Measurements from ENCODE around the gene SNRPD3.
A peak's percentile ranks its signal among the peaks of the same experiment; 100 is the strongest.

SNRPD3 gene

GRCh38 chr22:24578355-24579257, 22.8 kb downstream of the SNRPD3 start:
- Mint-ChIP-seq H3K9me3 (no peaks in the 10 kb centered on the region), H3K4me1 (no peaks in the 10 kb centered on the region), H3K27ac (peak overlapping the region; percentile 85), H3K36me3 (peaks cover 46% of the 10 kb centered on the region), H3K4me3 (no peak overlapping the region)
- DNase-seq (ENCODE audit: low spot score in 2 of 2) (no peak), ATAC-seq (no peak)

GRCh38 chr22:24579258-24579601, 23.4 kb downstream of the SNRPD3 start:
- peaks cover 41% of the 10 kb centered on the region for H3K36me3 Mint-ChIP-seq
- ATAC-seq (no peak), DNase-seq (ENCODE audit: low spot score in 2 of 2) (no peak)
- H3K27ac Mint-ChIP-seq, result no peak overlapping the region
- H3K4me3 Mint-ChIP-seq, result no peak overlapping the region
- no peaks in the 10 kb centered on the region for H3K4me1 Mint-ChIP-seq
- no peaks in the 10 kb centered on the region for H3K9me3 Mint-ChIP-seq

DNA sequence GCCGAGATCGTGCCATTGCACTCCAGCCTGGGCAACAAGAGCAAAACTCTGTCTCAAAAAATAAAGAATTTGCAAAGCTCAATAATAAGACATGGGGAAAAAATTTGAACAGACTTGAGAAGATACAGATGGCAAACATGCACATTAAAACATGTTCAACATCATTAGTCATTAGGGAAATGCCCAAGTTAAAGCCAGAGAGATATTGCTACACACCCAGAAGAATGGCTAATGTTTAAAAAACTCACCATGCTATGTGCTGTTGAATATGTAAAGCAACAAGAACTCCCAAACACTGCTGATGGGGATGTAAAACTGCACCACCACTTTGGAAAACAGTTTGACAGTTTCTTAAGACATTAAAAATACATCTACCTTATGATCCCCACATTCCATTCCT, 24.5 kb downstream of the SNRPD3 start:
- H3K9me3 Mint-ChIP-seq, result no peaks in the 10 kb centered on the region
- H3K4me1 Mint-ChIP-seq, result no peaks in the 10 kb centered on the region
- H3K27ac Mint-ChIP-seq, result no peak overlapping the region
- ATAC-seq (no peak), DNase-seq (ENCODE audit: low spot score in 2 of 2) (no peak)
- peaks cover 30% of the 10 kb centered on the region for H3K36me3 Mint-ChIP-seq
- no peak overlapping the region for H3K4me3 Mint-ChIP-seq

- no peak for ATAC-seq
- Mint-ChIP-seq H3K27ac (no peak overlapping the region), H3K36me3 (peaks cover 11% of the 10 kb centered on the region), H3K4me3 (no peak overlapping the region), H3K4me1 (no peaks in the 10 kb centered on the region), H3K9me3 (no peaks in the 10 kb centered on the region)
- no peak for DNase-seq (ENCODE audit: low spot score in 2 of 2)
Observed at GRCh38 chr22:24582056-24582814, 26.4 kb downstream of the SNRPD3 start.

GRCh38 chr22:24583221-24584165, 27.7 kb downstream of the SNRPD3 start:
- Mint-ChIP-seq H3K9me3 (no peaks in the 10 kb centered on the region), H3K36me3 (no peaks in the 10 kb centered on the region), H3K27ac (no peak overlapping the region), H3K4me1 (no peaks in the 10 kb centered on the region), H3K4me3 (no peak overlapping the region)
- ATAC-seq, result no peak
- no peak for DNase-seq (ENCODE audit: low spot score in 2 of 2)

GRCh38 chr22:24584166-24584790, 28.5 kb downstream of the SNRPD3 start:
- DNase-seq (ENCODE audit: low spot score in 2 of 2) (no peak), ATAC-seq (no peak)
- H3K27ac Mint-ChIP-seq, result no peak overlapping the region
- H3K36me3 Mint-ChIP-seq, result no peaks in the 10 kb centered on the region
- H3K4me1 Mint-ChIP-seq, result no peaks in the 10 kb centered on the region
- H3K4me3 Mint-ChIP-seq, result no peak overlapping the region
- no peaks in the 10 kb centered on the region for H3K9me3 Mint-ChIP-seq

DNA sequence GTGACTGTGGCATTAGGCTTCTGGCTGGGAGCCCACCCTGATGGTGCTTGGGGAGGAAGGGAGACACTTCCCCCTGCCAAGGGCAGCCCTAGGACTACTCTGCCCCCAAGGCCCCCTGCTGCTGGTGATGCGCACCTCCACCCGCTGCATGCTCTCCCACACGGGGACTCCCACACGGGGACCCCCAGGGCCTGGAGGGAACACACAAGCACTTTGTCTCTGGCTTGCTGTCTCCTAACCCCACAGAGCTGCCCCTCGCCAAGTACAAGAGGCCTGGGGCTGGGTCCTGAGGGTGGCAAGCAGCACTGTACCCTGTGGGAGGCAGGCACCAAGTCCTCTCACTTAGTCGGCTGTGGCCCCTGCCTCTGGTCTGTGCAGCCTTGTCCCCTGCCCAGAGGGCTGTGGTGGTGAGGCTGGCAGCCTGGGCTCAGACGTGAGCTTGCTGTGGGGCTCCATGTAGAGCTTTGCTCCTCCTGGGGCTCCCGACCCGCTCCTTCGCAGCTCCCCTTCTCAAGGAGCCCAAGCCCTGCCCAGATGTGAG, 29.1 kb downstream of the SNRPD3 start:
- ATAC-seq (no peak), DNase-seq (ENCODE audit: low spot score in 2 of 2) (no peak)
- Mint-ChIP-seq H3K9me3 (no peaks in the 10 kb centered on the region), H3K4me1 (no peaks in the 10 kb centered on the region), H3K36me3 (no peaks in the 10 kb centered on the region), H3K27ac (no peak overlapping the region), H3K4me3 (no peak overlapping the region)

DNA sequence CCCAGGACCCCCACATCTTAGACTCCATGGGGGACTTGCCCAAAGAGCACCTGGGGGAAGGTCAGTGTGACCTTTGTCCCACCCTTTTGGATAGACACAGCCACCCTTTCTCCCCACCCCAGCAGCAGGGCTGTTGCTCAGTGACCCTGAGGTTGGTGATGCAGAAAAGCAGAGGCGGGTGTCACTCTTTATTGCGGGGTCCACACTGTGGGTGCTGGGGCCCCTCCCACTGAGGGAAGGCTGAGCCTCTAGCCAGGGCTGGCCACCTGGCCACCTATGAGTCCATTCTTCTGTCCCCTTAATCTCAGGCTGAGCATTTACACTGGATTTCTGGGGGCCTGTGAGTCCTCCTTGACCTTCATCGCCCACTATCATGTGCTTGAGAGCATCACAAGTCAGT, 29.7 kb downstream of the SNRPD3 start:
- Mint-ChIP-seq H3K27ac (no peak overlapping the region), H3K4me1 (no peaks in the 10 kb centered on the region), H3K36me3 (no peaks in the 10 kb centered on the region), H3K9me3 (no peaks in the 10 kb centered on the region), H3K4me3 (no peak overlapping the region)
- DNase-seq (ENCODE audit: low spot score in 2 of 2) (no peak), ATAC-seq (no peak)

- DNase-seq (ENCODE audit: low spot score in 2 of 2), result no peak
- H3K4me3 Mint-ChIP-seq, result no peak overlapping the region
- no peaks in the 10 kb centered on the region for H3K9me3 Mint-ChIP-seq
- H3K4me1 Mint-ChIP-seq, result no peaks in the 10 kb centered on the region
- H3K27ac Mint-ChIP-seq, result no peak overlapping the region
- ATAC-seq, result no peak
- no peaks in the 10 kb centered on the region for H3K36me3 Mint-ChIP-seq
Observed at GRCh38 chr22:24585927-24586546, 30.2 kb downstream of the SNRPD3 start.

- Mint-ChIP-seq H3K9me3 (no peaks in the 10 kb centered on the region), H3K4me3 (no peak overlapping the region), H3K4me1 (no peaks in the 10 kb centered on the region), H3K36me3 (no peaks in the 10 kb centered on the region), H3K27ac (no peak overlapping the region)
- DNase-seq (ENCODE audit: low spot score in 2 of 2) (no peak), ATAC-seq (no peak)
Observed at GRCh38 chr22:24587251-24587650, 31.5 kb downstream of the SNRPD3 start.

- no peak for DNase-seq (ENCODE audit: low spot score in 2 of 2)
- Mint-ChIP-seq H3K36me3 (no peaks in the 10 kb centered on the region), H3K4me1 (no peaks in the 10 kb centered on the region), H3K4me3 (no peak overlapping the region), H3K9me3 (no peaks in the 10 kb centered on the region), H3K27ac (no peak overlapping the region)
- no peak for ATAC-seq
Observed at GRCh38 chr22:24587948-24588347, 32.1 kb downstream of the SNRPD3 start.

- Mint-ChIP-seq H3K4me1 (no peaks in the 10 kb centered on the region), H3K36me3 (no peaks in the 10 kb centered on the region), H3K4me3 (no peak overlapping the region), H3K9me3 (no peaks in the 10 kb centered on the region), H3K27ac (no peak overlapping the region)
- DNase-seq (ENCODE audit: low spot score in 2 of 2) (no peak), ATAC-seq (no peak)
Observed at GRCh38 chr22:24588381-24588756, 32.6 kb downstream of the SNRPD3 start.

DNA sequence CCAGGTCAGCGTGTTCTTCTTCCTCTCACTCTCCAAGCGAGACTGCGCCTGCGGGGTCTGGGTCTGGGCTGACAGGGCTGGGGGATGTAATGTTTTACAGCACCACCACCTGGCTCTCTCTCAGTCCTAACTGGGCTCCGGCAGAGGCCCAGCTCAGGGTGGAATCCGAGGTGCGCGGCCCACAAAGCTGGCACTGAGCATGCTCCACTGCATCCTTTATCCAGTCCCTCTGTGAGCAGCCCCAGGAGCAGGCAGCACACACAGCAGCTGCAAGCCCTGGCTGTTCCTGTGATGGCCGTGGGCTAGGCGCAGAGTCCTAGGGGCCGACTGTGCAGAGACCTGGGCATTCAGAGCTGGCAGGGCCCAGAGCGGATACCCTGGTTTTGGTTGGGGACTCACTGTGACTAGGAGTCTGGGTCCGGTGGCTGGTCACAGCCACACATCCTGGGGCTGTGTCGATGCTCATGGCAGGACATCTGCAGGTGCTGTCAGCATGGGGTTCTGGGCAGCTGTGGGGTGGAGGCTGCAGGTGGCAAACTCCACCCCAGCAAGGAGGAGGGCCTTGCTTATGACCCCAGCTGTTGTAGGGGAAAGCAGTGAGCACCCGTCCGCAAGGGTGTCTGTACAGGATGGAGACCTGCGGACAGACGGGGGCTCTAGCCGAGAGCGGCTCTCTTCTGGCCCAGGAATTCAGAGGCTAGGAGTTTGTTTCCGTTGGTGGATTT, 33.1 kb downstream of the SNRPD3 start:
- no peak overlapping the region for H3K27ac Mint-ChIP-seq
- H3K36me3 Mint-ChIP-seq, result no peaks in the 10 kb centered on the region
- DNase-seq (ENCODE audit: low spot score in 2 of 2) (no peak), ATAC-seq (no peak)
- H3K4me1 Mint-ChIP-seq, result no peaks in the 10 kb centered on the region
- H3K4me3 Mint-ChIP-seq, result no peak overlapping the region
- H3K9me3 Mint-ChIP-seq, result no peaks in the 10 kb centered on the region

GRCh38 chr22:24589518-24590030, 33.8 kb downstream of the SNRPD3 start:
- DNase-seq (ENCODE audit: low spot score in 2 of 2), result no peak
- no peak overlapping the region for H3K27ac Mint-ChIP-seq
- H3K9me3 Mint-ChIP-seq, result no peaks in the 10 kb centered on the region
- no peak for ATAC-seq
- H3K4me3 Mint-ChIP-seq, result no peak overlapping the region
- no peaks in the 10 kb centered on the region for H3K36me3 Mint-ChIP-seq
- no peaks in the 10 kb centered on the region for H3K4me1 Mint-ChIP-seq
